T-helper 1 cell (primary cell): ENCODE results near the gene MARCHF6.
"Not testable (repeated sequence)": the region's sequence is repeated elsewhere in the genome, so short reads cannot be mapped to it uniquely, and the experiment has no call there.

Experiments
- DNase-seq, 5 donors: peaks; one replicate each; pipeline ENCODE4 v3.0.0-alpha.2; 2012 to 2020

The MARCHF6 gene

GRCh38 chr5:10352430-10353240 is 860 bp upstream of the MARCHF6 start:
- DNase-seq = no peak

DNA sequence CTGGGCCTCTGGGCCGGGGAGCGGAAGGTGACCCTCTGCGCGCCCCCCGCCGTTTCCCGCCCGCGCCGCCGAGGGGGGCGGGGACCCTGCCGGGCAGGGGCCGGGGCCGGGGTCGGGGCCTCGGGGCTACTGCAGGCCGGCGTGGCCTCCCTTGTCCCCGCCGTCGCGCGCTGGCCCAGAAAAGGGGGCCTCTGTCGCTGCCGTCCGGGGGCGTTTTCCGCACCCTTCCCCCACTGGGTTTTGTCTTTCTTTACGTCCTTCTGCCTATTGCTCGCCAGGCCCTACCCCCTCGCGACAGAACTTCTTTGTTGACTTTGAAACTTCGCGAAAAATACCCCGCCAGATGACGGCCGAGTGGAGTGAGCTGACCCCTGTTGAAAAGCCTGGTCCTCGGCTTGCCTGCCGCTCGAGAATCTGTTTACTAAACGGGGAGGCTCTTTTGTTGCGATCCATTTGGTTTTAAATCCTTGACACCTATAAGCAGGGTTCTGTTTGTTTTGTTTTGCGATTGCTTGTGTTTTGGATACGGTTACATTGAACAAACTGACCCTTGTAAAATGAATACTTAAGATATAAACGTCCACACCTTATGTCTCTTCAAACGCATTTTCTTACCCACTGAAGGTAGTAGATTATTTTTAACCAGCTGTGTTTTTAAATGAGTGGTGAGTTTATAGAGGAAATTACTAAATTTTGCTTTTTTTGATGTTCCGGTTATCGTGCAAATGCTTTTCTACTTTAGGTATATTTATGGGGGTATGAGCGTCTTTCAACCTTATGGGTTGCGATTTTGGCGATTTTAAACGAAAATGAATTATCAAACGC is 765 bp downstream of the MARCHF6 start:
- peak in 4 of 5 donors; percentile 16 to 44 (median 20) for DNase-seq

DNA sequence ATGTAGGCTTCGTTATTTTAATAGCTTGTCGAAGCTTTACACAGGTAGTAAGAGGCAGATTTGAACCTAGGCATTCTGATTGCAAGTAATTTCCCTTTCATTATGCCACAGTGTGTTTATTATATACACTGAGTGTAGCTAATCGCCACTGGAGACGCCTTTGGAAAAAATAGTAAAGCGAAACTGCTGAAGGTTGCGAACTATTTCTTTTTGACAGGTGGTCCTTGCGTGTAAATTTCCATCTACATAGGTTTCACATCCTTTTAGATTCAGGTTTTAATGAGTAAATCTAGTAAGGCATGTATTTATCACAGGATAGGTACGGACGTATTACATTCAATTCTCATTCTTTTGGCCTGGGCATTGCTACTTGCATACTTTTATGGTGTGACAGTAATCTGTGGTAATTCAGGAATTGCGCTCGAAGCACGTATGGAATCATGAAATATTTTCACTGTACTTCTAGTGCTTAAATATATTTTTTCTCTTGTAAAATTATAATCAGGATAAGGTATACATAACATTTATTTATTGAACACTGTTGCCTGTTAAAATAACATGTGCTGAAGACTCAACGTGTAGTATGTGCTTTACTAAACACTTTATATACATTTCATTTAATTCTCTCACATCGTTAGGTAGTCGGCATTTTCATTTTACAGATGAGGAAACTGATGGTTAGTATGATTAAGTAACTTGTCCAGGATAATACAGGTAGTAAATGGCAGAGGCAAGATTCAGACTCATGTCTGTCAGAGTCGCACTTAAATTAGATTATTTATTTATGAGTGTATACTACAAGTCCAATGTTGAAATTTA is 1.8 kb downstream of the MARCHF6 start:
- DNase-seq = peak in 1 of 5 donors; percentile 51

DNA sequence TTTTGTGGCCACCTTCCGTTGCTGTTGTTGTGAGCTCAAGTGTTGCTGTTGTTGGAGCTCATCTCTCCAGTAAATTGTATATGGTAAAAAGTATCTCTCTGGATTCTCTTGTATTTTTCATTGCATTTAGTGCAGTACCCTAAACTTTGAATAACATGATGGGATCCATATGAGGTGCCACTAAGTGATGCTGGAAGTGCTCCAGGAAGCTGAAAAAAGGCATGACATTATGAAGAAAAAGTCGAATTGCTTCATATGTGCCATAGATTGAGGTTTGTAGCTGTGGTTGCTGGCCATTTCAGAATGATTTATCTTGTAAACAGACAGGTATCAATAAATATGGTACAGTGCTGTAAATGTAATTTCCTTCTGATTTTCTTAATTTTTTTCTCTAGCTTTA is 5.5 kb downstream of the MARCHF6 start:
- no peak for DNase-seq

DNA sequence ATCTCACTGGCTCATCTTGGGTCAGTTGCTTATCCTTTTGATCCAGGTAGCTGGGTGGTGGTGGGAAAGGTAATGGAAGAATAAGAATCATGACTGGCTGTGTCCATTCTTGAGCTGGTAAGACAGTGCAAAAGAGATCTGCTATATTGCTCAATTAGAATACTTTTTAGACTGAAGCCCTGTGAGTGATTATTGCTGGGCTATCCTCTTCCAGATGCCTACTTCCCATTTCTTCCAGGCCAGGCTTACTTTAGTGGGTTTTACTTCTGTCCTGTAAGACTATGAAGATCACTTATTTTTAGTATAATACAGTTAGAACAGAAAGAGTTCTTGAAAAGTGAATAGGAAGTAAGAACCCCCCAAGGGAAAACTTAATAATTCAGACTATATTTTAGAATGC is 7.2 kb downstream of the MARCHF6 start:
- DNase-seq = no peak

GRCh38 chr5:10363519-10364185 is 10.2 kb downstream of the MARCHF6 start:
- DNase-seq = no peak

GRCh38 chr5:10364186-10364689 is 10.7 kb downstream of the MARCHF6 start:
- DNase-seq = peak in 2 of 5 donors; percentile 17 to 25

DNA sequence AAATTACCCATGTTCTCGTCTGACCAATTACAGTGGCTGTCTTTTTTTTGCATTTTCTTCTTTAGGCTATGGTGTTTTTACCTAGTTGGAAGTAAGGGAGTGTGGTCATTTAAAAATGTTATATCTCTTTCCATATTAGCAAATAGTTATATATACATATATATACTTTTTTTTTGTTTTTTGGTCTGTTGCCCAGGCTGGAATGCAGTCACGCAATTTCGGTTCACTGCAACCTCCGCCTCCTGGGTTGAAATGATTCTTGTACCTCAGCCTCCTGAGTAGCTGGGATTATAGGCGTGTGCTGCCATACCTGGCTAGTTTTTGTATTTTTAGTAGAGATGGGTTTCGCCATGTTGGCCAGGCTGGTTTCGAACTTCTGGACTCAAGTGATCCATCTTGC is 12.3 kb downstream of the MARCHF6 start:
- DNase-seq = no peak

DNA sequence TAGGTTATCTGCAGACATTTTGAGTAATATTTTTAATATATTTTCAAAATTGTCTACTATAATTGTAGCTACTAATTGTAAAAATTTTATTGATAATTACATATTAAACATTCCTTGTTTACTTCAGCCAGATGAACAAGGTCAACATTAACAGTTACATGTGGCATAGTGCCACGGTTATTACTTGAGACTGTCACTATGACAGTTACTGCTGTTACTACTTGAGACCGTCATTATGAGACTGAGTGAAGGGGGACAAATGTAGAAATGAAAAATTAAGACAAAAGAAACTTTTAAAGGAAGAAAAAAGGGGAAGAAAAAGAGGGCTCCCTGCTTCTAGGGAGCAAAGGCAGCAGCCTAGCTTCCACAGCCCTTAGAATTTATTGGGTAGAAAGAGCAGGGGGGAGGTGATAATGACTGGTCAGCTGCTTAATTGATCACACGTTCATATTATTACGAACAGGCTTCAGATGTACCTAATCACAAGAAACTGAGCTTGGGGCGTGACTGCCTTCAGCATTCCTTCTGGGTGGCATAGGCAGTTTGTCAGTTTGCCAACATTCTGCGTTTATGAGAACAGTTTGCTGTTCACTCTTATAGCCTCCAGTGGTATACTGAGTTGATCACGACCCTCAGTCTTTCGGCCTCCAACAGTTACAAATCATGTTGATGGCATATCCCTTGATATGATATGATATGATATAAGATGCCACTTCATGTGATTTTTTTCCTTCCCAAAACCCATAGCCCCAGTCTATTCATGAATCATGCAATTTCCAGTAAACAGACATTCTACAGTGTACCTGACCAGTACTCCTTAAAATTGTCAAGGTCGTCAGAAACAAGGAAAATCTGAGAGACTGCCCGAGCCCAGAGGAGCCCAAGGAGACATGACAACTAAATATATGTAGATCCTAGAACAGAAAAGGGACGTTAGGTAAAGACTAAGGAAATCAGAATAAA is 13.1 kb downstream of the MARCHF6 start:
- no peak for DNase-seq

DNA sequence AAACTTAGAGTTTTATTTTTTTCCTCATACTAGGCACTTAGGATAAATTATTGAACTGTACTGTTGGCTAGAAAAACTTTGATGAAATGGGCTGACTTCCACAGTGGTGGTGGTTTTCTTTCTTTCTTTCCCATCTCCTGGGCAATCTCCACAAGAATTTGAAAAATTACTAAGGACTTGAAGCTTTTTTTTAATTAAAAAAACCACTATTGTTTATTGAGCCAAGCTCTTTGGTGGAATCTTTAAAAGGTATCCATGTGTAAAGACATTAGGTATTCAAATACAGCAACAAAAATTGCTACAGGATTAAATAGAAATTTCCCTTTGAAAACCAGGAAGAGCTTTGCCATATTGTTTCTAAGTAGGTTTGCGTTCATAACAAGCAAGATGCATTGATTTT is 14.1 kb downstream of the MARCHF6 start:
- DNase-seq = no peak

DNA sequence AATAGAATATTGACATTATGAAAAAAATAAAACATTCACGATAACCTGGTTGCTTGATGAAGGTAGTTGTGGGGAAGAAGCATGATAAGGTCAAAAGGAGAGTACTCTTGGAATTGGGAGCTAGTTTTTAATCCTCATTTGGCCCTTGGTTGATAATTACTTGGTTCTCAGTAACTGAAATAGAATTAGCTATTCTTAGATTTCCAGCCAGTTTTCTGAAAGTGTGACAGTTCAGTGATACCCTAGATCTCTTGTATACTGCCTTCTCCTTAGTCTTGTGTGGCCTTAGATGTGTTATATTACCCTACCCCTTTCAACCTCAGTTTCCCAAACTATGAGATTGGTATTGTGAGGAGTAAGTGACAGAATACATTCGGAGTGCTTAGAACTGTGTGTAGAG is 17.4 kb downstream of the MARCHF6 start:
- no peak for DNase-seq

DNA sequence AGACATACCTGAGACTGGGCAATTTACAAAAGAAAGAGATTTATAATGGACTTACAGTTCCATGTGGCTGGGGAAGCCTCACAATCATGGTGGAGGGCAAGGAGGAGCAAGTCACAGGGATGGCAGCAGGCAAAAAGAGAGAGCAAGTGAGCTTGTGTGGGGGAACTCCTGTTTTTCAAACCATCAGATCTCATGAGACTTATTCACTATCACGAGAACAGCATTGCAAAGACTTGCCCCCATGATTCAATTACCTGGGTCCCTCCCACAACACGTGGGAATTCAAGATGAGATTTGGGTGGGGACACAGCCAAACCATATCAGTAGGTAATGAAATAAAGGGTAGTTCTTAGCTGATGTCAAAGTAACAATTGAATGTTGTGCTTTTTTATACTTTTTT is 17.9 kb downstream of the MARCHF6 start:
- not testable (repeated sequence) for DNase-seq

- DNase-seq = no peak
These were observed 19.5 kb downstream of the MARCHF6 start for GRCh38 chr5:10372726-10373709.

DNA sequence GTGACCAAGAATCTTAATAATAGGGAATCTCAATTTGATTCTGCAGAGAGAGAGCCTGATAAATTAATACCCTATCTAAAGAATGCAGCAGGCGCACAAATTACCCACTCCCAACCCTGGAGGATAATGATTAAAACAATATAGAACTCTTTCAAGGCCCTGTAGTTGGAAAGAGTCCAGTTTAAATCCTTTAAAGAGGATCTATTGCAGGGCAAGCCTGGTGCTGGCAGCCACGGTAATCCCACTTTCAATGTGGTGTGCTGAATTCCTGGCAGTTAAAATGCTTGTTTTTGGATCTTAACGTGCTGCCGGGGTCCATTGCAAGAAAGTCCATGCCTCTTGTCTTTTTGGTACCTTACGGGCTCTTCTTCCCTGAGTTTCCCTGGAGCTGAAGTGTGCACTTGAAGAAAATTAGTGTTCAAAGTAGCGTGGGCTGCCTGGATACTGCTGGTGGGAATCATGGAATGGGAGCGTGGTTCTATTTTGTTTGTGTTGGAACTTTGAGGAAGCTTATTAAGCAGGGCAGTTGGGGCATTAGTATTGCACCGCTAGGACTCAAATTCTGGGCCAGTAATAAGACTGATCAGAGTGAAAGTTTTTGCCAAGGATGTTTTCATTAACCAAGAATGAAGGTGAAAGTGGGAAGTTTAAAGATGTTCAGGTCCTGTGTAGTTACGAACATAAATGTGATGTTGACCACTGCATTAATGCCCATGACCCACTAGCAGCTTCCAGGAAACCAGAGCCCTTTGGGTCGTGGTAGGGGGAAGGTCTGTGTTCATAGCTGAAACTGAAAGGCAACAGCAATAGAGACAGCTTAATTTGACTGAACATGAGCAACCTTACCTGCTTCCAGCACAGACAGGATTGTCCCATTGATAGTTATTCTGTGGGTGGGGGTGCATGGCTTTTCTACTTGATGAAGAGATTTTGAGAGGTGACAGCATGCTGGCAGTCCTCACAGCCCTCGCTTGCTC is 20.8 kb downstream of the MARCHF6 start:
- no peak for DNase-seq

- DNase-seq = not testable (repeated sequence)
These were observed 21.7 kb downstream of the MARCHF6 start for GRCh38 chr5:10375146-10375545.

GRCh38 chr5:10376544-10376943 is 23.0 kb downstream of the MARCHF6 start:
- no peak for DNase-seq

DNA sequence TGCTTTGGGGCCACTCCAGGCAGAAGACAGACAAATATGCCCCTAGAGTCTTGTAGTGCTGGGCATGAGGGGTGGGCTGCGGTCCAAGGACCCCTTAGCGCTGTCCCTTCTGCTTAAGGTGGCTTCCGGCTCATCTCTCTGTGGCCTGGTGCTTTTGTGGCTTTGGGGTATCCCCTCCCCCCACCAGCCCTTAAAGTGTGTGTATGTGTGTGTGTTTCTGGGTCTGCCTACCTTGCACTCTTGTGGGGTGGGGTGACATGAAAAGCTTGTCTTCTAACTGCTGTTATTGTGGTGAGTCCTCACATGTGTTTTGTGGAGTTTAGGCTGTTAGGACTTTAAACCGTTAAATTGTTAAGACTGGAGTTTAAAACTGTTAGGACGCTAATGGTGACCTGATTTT is 23.6 kb downstream of the MARCHF6 start:
- DNase-seq = no peak

- DNase-seq = no peak
These were observed 28.3 kb downstream of the MARCHF6 start for GRCh38 chr5:10381803-10382202.

- no peak for DNase-seq
These were observed 31.0 kb downstream of the MARCHF6 start for GRCh38 chr5:10384483-10384882.
